IgD-negative memory B cell (primary cell): ENCODE results near the gene LYL1. TPM values are rescaled to one million over a fixed set of nuclear protein-coding genes. Genes with fewer than 3 reads are reported as not detected.
A peak's percentile ranks its signal among the peaks of the same experiment; 100 is the strongest.
"Not testable (repeated sequence)": the region's sequence is repeated elsewhere in the genome, so short reads cannot be mapped to it uniquely, and the experiment has no call there.

Experiments
- H3K27ac Mint-ChIP-seq, 3 donors: one replicate each; pipeline ENCODE4 v1.8.0; 2020 to 2022; ENCODE audit warnings: mild to moderate bottlenecking in 3 of 3, mixed read lengths in 3 of 3, moderate library complexity in 1 of 3
- H3K27me3 Mint-ChIP-seq: one replicate; pipeline ENCODE4 v1.8.0; 2021; ENCODE audit warnings: mixed read lengths
- H3K36me3 Mint-ChIP-seq: one replicate; pipeline ENCODE4 v1.8.0; 2020; ENCODE audit warnings: mild to moderate bottlenecking, mixed read lengths
- H3K4me1 Mint-ChIP-seq, 3 donors: one replicate each; pipeline ENCODE4 v1.8.0; 2020 to 2022; ENCODE audit warnings: mixed read lengths in 3 of 3, mild to moderate bottlenecking in 1 of 3
- H3K4me3 Mint-ChIP-seq, 4 donors: one replicate each; pipeline ENCODE4 v1.8.0; 2020 to 2022; ENCODE audit warnings: mild to moderate bottlenecking in 4 of 4, mixed read lengths in 4 of 4, moderate library complexity in 3 of 4
- H3K9me3 Mint-ChIP-seq, 3 donors: one replicate each; pipeline ENCODE4 v1.8.0; 2020 to 2021; ENCODE audit warnings: mixed read lengths in 3 of 3, mild to moderate bottlenecking in 1 of 3
- polyA plus RNA-seq: library from polyadenylated mRNA; unstranded; fragments of 300-500 nt; fragmentation: Illumina TruSeq; gene quantifications from one replicate; pipeline ENCODE4 v1.2.3, GENCODE V29; 2021

LYL1 gene
- 90.1 TPM for polyA plus RNA-seq

DNA sequence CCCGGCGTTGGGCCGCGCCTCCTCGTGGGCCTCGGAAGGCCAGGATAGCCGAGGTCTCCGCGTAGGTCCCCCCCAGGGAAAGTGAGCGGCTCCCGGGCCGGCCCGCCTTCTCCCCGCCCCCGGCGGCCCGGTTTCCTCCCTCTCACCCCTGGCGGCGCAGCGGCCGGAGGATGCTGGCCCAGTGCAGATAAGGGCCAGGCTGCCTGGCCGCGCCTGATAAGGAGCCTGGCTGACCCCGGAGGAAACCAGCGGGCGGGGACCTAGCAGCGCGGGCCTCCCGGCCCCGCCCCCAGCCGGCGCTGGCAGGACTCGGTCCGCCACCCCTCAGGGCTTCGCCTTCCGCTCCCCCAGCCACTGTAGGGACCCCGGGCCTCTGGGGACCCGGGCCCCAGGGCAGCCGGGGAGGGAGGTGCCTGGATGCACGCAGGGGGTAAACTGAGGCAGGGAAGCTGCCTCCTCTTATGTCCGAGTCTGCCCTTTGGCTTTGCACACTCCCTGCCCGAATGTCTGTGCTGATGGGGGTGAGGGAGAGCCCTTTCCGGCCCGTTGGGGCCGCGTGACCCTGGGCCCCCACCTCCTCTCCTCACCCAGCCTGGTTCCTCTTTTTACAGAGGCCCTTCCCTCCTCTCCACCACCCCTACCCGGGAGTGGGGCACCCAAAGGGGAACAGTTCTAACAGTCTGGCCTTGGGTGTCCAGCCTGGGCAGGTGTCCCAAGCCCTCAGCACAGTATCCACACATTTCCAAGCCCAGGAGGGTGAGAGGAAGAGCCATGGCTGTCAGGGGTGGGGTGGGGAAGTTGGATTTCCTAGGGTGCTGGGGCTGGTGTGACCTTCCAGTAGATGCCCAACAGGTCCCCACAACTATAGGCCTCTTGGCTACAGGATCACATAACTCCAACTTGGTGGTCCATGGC is at the start of gene LYL1:
Gene LYL1 (minus strand): TSS at position 193 of the 915 bp plus-strand sequence. CDS start 1,687 bp downstream, outside the sequence.
- Mint-ChIP-seq H3K9me3 (peaks cover 0 to 1% (median 0%) of the 10 kb centered on the region in 3 donors), H3K4me1 (peaks cover 16 to 26% (median 19%) of the 10 kb centered on the region in 3 donors), H3K27ac (peak within 1 kb of the TSS; percentile 95 to 99 (median 98)), H3K27me3 (peaks cover 2% of the 10 kb centered on the region), H3K4me3 (peak within 1 kb of the TSS; percentile 90 to 98 (median 94)), H3K36me3 (peaks cover 1% of the 10 kb centered on the region)

DNA sequence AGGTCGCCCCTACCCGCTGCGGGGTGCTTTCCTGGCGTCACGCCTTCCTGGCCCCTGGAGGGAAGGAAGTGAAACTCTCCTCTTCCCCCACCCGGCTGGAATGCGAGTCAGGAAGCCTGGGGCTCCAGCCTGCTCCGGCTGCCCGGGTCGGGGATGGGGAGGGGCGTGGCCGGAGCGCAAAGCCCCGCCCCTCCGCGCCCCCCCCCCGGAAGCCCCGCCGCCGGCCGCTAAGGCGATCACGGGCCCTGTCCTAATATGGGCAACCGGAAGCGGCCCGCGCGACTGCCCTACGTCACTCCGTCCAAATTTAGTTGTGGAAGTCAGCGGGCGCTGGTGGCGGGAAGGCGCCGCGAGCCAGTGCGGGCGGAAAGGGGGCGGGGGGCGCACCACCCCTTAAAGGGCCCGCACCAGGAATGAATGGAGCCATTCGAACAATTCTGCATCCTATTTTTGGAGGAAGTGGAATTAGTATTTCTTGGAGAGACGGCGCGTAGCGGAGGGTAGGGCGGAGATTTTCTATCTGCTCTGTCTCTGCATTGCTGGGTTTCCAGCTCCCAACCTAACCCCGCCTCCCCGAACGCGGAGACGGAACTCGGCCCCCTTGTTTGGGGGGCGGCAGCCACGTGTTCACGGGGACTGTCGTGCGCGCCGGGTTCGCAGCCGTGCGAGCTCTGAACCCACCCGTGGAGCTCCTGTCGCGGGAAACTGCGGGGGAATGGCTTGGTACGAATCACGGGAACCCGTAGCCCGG is 49.1 kb upstream of the LYL1 start:
- H3K9me3 Mint-ChIP-seq = peaks cover 0 to 7% (median 0%) of the 10 kb centered on the region in 3 donors
- H3K4me1 Mint-ChIP-seq = peaks cover 15 to 26% (median 17%) of the 10 kb centered on the region in 3 donors
- H3K27me3 Mint-ChIP-seq = no peaks in the 10 kb centered on the region
- peaks cover 11% of the 10 kb centered on the region for H3K36me3 Mint-ChIP-seq
- H3K4me3 Mint-ChIP-seq = peak overlapping the region; percentile 95 to 99 (median 98)
- H3K27ac Mint-ChIP-seq = peak overlapping the region; percentile 99 to 100 (median 99)

DNA sequence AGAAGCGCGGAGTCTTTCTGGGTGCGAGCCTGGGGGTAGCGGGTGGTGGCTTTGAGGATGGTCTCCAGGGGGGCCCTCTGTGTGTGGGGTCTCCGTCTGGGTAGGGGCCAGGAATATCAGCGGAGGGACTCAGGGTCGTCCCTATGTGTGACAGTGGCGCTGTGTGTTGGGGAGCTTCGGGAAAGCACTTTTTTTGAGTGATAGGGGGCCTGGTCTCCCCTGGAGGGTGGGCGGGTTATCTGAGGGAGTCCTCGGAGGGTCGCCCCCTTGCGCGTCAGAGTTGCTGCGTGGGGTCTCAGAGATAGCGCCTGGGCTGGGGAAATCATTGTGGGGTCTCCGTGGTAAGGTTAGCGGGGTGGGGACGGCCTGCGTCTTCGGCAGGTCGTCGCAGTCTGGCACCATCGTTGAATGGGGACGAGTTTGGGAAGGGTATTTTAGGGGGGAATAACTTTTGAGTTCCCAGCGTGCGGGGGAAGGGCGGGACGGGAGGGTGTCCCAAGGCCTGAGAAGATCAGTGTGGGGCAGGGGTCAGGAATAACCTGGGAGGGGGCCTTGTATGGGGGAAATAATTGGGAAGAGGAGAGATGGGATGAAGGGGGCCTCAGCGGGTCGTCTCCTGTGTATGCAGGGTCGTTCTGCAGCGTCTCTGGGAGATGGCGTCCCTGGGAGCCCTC is 48.4 kb upstream of the LYL1 start:
- H3K27me3 Mint-ChIP-seq = no peaks in the 10 kb centered on the region
- H3K4me3 Mint-ChIP-seq = peak overlapping the region; percentile 95 to 99 (median 98)
- H3K9me3 Mint-ChIP-seq = peaks cover 0 to 7% (median 0%) of the 10 kb centered on the region in 3 donors
- peaks cover 8 to 19% (median 10%) of the 10 kb centered on the region in 3 donors for H3K4me1 Mint-ChIP-seq
- peaks cover 11% of the 10 kb centered on the region for H3K36me3 Mint-ChIP-seq
- H3K27ac Mint-ChIP-seq = peak overlapping the region; percentile 99 to 100 (median 99)

DNA sequence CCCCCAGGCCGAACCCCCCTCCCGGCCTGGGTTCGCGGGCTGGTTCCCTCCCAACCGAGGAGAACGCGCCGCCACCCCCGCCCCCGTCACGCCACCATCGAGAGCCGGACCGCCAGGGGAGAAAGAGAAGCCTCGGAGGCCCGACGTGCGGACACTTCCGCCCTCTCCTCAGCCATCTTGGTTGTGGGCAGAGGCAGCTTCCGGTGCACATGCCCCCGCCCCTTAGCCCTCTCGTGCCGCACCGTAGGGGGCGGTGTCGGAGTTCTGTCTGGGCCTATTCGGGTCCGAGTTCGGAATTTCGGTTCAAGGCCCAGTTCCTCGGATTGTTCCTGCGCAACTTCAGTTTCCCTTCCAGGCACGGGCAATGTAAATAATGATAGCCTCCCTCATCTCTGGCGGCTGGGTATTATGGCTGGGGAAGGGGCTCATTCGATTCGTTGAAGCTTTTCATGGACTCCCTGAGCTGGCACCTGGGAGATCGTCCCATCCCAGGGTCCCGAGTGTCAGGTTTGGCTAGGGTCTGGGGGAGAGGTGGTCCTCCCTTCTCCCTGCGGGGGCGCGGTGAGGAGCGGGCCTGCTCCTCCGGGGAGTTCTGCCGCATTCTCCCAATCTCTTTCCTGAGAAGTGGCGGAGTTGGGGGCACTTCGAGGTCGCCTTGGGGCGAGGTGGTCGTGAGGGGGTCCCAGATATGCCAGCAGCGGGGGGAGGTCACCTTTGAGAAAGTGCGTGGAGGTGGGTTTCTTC is 47.7 kb upstream of the LYL1 start, which contains the start of the genes IER2 and STX10:
Gene IER2 (plus strand): TSS at position 225 of the 744 bp plus-strand sequence. CDS start 2,776 bp downstream, outside the sequence.
Gene STX10 (minus strand): TSS at position 189 of the 744 bp plus-strand sequence. CDS start 202 bp downstream, outside the sequence.
- Mint-ChIP-seq H3K27me3 (no peaks in the 10 kb centered on the region), H3K36me3 (peaks cover 11% of the 10 kb centered on the region), H3K27ac (peak within 1 kb of the TSS; percentile 99 to 100 (median 99)), H3K4me3 (peak within 1 kb of the TSS; percentile 95 to 99 (median 98)), H3K4me1 (peaks cover 8 to 16% (median 10%) of the 10 kb centered on the region in 3 donors), H3K9me3 (peaks cover 0 to 6% (median 0%) of the 10 kb centered on the region in 3 donors)

DNA sequence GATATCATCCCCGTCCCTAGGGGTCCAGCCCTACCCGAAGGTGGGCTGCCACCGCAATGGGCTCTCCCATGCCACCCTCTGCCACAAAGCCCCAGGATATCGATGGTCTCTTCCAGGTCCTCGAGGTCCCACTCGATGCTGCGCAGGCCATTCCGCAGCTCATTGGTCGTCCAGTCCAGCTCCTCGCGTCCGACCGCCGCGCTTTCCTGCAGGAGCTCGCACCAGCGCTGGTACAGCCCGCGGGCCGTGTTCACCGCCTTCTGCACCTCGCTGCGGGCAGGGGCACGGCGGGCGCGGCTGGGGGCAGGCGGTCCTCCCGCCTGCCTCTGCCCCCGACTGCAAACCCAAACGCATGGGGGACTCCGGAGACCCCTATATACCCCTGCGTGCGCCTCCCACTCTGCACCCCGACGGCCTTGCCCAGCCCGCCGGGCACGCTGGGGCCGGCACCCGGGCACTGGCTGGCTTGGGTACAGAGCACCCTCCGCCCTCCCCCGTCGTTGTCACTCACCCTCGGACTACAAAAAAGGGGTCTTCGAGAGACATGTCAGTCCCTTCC is 47.0 kb upstream of the LYL1 start:
- peaks cover 8% of the 10 kb centered on the region for H3K36me3 Mint-ChIP-seq
- no peaks in the 10 kb centered on the region for H3K27me3 Mint-ChIP-seq
- peaks cover 8 to 16% (median 10%) of the 10 kb centered on the region in 3 donors for H3K4me1 Mint-ChIP-seq
- H3K4me3 Mint-ChIP-seq = peak overlapping the region; percentile 95 to 99 (median 98)
- peak overlapping the region in 2 of 3 donors; percentile 99 to 100 for H3K27ac Mint-ChIP-seq
- peaks cover 0 to 6% (median 0%) of the 10 kb centered on the region in 3 donors for H3K9me3 Mint-ChIP-seq

DNA sequence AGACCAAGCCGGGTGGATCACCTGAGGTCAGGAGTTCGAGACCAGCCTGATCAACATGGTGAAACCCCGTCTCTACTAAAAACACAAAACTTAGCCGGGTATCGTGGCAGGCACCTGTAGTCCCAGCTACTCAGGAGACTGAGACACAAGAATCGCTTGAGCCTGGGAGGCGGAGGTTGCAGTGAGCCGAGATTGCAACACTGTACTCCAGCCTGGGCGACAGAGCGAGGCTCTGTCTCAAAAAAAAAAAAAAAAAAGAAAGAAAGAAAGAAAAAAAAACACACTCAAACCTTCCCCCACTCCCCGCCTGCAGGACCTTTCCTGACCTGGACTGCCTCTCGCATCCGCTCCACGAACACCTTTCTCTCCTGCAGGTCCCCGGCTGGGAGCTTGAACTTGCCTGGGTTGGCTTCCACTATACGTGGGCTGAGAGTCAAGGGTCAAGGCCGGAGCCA is 46.5 kb upstream of the LYL1 start:
- not testable (repeated sequence) for H3K9me3 Mint-ChIP-seq, H3K36me3 Mint-ChIP-seq, H3K27me3 Mint-ChIP-seq
- H3K4me1 Mint-ChIP-seq = peaks cover 8 to 16% (median 10%) of the 10 kb centered on the region in 3 donors
- peak overlapping the region in 2 of 3 donors; percentile 31 to 99 for H3K27ac Mint-ChIP-seq
- peak overlapping the region; percentile 93 to 98 (median 96) for H3K4me3 Mint-ChIP-seq

DNA sequence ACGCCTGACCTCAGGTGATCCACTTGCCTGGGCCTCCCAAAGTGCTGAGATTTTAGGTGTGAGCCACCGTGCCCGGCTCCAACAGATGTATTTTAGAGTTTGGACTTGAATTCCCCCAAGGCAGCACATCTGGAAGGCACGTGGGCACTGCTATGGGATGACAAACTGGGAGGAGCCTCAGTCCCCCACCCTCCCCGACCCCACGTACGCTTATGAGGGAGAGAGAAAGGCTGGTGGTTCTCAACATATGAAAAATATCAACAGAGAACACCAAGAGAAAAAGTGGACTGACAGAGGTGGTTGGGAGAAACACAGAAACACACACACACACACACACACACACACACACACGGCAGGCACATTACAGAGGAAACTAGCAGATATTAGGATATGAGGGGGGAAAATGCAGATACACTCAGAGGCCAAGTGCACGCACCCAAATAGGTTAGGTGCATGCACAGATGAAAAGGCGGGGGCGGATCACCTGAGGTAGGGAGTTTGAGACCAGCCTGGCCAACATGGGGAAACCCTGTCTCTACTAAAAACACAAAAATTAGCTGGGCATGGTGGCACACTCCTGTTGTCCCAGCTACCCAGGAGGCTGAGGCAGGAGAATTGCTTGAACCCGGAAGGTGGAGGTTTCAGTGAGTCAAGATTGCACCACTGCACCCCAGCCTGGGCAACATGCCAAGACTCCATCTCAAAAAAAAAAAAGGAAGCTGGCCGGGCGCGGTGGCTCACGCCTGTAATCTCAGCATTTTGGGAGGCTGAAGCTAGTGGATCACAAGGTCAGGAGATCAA is 44.3 kb upstream of the LYL1 start:
- peaks cover 8 to 16% (median 11%) of the 10 kb centered on the region in 3 donors for H3K4me1 Mint-ChIP-seq
- no peaks in the 10 kb centered on the region for H3K27me3 Mint-ChIP-seq
- no peak overlapping the region for H3K27ac Mint-ChIP-seq
- peak overlapping the region in 2 of 4 donors; percentile 26 to 32 for H3K4me3 Mint-ChIP-seq
- H3K36me3 Mint-ChIP-seq = peaks cover 3% of the 10 kb centered on the region
- no peaks in the 10 kb centered on the region for H3K9me3 Mint-ChIP-seq

DNA sequence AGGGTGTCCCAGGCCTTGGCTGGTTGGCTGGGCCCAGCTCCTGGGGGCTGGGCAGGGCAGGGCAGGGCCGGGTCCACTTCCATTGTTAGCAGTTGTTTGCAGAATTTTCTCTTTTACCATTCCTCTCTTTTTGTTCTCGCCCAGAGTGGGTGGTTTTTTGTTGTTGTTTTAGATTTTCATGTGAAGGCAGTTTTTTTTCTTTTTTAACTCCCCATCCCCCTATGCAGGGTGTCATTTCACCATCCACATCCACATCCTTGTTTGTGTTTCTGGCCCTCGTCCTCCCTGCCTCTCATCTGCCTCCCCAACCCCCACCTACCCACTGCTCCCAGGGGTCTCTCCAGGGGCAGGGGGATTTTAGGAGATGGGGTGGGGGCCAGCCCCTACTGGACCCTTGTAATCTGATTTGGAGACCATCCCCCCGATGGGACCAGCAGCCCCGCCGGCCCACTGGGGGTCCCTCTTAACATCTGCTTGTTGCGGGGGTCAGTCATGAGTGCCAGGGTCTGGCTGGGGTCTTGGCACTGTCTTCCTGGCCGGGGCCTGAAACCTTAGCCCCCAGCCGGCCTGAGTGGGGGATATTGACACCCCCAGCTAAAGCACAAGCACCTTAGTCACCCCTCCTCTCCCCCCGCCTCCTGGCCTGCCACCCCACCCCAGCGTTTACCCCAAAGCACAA is 37.1 kb upstream of the LYL1 start:
- H3K27me3 Mint-ChIP-seq = no peaks in the 10 kb centered on the region
- no peak overlapping the region for H3K4me3 Mint-ChIP-seq
- H3K36me3 Mint-ChIP-seq = no peaks in the 10 kb centered on the region
- H3K4me1 Mint-ChIP-seq = peaks cover 0 to 1% (median 0%) of the 10 kb centered on the region in 3 donors
- H3K9me3 Mint-ChIP-seq = no peaks in the 10 kb centered on the region
- H3K27ac Mint-ChIP-seq = no peak overlapping the region

DNA sequence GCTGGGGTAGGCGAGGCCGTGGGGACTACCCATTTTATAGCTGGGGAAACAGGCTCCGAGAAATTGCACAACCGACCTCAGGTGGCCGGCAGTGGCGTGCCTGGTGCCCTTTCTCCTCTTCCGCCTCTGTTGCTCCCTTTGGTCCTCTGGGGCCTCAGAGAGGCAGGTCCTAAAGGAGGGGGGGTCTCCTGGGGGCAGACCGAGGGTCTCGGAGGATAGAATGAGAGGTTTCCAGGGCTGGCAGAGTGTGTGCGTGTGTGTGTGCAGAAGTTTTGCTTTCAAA is 36.2 kb upstream of the LYL1 start:
- H3K4me3 Mint-ChIP-seq = no peak overlapping the region
- H3K9me3 Mint-ChIP-seq = no peaks in the 10 kb centered on the region
- H3K4me1 Mint-ChIP-seq = peaks cover 0 to 1% (median 0%) of the 10 kb centered on the region in 3 donors
- H3K36me3 Mint-ChIP-seq = no peaks in the 10 kb centered on the region
- H3K27ac Mint-ChIP-seq = no peak overlapping the region
- no peaks in the 10 kb centered on the region for H3K27me3 Mint-ChIP-seq

DNA sequence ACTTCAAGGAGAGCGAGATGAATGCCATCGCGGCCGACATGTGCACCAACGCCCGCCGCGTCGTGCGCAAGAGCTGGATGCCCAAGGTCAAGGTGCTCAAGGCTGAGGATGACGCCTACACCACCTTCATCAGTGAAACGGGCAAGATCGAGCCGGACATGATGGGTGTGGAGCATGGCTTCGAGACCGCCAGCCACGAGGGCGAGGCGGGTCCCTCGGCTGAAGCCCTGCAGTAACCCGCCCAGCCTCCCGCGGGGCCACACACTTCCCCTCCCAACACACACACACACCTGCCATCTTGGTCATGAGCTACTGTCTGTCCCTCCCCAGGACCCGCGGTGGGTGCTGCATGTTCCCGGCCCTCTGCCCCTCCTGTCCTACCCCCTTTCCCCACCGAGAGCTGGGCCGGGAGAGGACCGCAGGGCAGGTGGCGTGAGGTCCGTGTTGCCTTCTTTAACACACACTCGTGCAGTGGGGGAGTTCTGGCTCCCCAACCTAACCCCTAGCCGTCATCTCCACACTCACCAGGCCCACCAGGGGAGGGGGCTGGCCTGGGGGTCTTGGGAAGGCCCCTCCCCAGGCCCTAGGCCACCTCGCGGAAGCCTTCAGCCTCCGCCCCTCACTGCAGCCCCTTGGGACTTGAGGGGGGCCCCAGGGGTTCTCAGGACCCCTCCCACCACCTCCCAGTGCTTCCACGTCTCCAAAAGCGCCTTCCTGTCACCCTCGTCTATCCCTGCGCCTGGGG is 35.7 kb upstream of the LYL1 start:
- Mint-ChIP-seq H3K9me3 (no peaks in the 10 kb centered on the region), H3K4me3 (no peak overlapping the region), H3K27me3 (no peaks in the 10 kb centered on the region), H3K36me3 (no peaks in the 10 kb centered on the region), H3K4me1 (peaks cover 0 to 4% (median 3%) of the 10 kb centered on the region in 3 donors), H3K27ac (no peak overlapping the region)

DNA sequence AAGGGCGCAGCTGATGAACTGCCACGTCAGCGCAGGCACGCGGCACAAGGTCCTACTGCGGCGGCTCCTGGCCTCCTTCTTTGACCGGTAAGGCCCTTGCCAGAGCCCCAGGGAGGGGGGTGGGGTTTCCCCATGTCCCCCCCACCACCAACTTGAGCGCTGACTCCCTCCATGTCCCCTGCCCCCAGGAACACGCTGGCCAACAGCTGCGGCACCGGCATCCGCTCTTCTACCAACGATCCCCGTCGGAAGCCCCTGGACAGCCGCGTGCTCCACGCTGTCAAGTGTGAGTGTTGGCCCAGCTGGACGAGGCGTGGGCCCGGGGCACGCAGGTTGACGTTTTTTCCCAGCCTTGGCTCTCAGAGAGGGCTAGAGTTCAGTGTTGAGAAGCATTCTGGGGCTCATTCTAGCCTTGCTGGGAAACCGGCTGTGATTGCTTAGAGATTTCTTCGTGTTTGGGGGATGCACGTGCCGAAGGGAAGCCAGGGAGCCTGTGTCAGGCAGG is 34.7 kb upstream of the LYL1 start:
- H3K4me1 Mint-ChIP-seq = peaks cover 3 to 10% (median 3%) of the 10 kb centered on the region in 3 donors
- no peaks in the 10 kb centered on the region for H3K9me3 Mint-ChIP-seq
- H3K27me3 Mint-ChIP-seq = no peaks in the 10 kb centered on the region
- no peaks in the 10 kb centered on the region for H3K36me3 Mint-ChIP-seq
- peak overlapping the region in 1 of 3 donors; percentile 39 for H3K27ac Mint-ChIP-seq
- no peak overlapping the region for H3K4me3 Mint-ChIP-seq
